ENCODE data around the gene WDFY3. TPM values are rescaled to one million over a fixed set of nuclear protein-coding genes. Genes with fewer than 3 reads are reported as not detected.

The WDFY3 gene
- total RNA-seq, 1 experiment from 2014 or later: 19.2 TPM

DNA sequence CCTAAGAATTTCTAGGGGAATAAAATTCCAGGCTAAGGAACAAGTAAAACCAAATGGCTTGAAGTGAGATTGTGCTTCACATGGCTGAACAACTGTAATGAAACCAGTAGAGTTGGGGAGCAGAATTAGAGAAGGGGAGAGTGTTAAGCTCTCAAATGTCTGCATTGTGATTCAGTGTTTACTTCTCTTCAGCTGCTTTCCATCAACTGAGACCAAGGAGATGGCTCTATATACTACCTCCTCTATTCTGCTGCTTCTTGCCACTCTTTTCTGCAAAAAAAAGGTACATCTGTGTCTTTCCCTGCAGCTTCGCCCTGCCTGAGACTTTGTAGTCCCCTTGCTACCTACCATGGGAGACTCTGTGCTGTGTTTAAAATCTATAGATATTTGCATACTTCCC is 73.5 kb downstream of the WDFY3 start:
- no peak for DNase-seq (ENCODE audit: low read depth, low spot score)
- in situ Hi-C loops (cut with HindIII; ENCODE audit: low pct_unique_long_range_greater_than_20kb, low sequenced_read_pairs): no loop called here

DNA sequence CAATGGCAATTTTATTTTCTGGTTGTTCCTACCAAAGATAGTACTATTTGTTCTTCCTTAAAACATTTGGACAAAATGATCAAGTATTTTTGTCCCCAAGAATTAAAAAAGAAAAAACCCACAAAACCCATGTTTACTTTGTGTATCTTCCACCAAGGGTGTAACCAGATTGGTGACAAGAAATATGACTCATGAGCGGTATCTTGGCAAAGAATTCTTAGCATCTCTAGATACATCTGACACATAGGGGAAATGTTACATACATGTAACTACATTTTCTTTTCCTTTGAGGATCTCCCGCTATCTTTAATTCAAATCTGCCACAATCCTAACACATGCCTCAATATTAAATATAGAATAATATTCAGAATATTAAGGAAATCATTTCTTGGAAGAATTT is 78.7 kb downstream of the WDFY3 start:
- in situ Hi-C loops (cut with HindIII; ENCODE audit: low pct_unique_long_range_greater_than_20kb, low sequenced_read_pairs): no loop called here
- no peak for DNase-seq (ENCODE audit: low read depth, low spot score)

DNA sequence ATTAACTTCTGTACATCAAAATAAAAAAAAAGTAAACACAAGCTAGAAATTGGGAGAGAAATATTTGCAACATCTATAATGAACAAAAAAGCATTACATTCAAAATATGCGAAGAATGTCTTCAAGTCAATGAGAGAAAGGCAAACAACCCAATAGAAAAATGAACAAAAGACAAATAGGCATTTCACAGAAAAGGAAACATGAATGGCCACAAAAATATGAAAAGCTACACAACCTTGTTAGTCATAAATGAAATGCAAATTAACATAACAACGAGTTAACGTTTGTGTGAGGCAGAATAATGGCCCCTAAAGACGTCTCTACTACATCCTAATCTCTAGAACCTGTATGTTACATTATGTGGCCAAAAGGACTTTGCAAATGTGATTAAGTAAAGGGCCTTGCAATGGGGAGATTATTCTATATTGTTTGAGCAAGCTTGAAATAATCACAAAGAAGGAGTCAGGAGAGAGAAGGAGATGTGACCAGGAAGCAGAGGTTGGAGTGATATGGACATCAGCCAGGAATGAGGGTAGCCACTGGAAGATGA is 86.8 kb downstream of the WDFY3 start:
- DNase-seq (ENCODE audit: low read depth, low spot score): no peak
- in situ Hi-C loops (cut with HindIII; ENCODE audit: low pct_unique_long_range_greater_than_20kb, low sequenced_read_pairs): no loop called here

DNA sequence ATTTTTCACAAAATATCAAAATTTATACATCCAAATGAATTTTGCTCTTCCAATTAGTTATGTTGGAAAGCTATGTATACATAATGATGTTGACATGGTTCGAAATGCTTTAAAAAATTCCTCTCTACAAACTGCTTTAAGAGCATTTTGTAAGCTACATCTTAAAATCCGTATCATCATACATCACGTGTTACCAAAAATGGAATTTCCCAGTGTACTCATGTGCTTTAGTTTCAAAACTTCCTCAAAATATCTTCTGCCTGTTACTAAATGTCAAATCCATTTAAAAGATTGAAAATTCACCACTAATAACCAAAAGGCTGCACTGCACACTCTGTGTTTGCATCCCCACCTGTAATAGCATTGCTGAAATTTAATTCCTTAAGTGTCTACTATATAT is 87.9 kb downstream of the WDFY3 start:
- in situ Hi-C loops (cut with HindIII; ENCODE audit: low pct_unique_long_range_greater_than_20kb, low sequenced_read_pairs): no loop called here

DNA sequence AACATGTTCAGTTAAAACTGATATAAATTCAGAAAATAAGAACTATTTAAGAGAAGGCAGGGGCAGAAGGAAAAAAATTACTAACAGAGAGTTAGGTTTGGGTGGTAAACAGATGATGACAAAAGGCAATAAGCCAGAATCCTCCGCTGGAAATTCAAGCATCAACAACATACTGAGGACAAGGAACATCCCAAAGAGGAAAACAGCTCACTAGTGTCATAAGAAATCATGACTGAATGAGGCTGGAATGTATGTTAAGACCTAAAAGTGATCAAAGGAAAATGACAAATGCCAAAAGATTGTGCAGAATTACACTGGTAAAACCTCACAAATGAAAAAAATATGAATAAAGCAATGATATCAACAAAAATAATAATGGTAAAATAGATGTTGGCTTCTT is 88.4 kb downstream of the WDFY3 start:
- no peak for DNase-seq (ENCODE audit: low read depth, low spot score)
- in situ Hi-C loops (cut with HindIII; ENCODE audit: low pct_unique_long_range_greater_than_20kb, low sequenced_read_pairs): no loop called here

More for the DNA sequence above, 87.9 kb downstream of the WDFY3 start:
- no peak for DNase-seq (ENCODE audit: low read depth, low spot score)

DNA sequence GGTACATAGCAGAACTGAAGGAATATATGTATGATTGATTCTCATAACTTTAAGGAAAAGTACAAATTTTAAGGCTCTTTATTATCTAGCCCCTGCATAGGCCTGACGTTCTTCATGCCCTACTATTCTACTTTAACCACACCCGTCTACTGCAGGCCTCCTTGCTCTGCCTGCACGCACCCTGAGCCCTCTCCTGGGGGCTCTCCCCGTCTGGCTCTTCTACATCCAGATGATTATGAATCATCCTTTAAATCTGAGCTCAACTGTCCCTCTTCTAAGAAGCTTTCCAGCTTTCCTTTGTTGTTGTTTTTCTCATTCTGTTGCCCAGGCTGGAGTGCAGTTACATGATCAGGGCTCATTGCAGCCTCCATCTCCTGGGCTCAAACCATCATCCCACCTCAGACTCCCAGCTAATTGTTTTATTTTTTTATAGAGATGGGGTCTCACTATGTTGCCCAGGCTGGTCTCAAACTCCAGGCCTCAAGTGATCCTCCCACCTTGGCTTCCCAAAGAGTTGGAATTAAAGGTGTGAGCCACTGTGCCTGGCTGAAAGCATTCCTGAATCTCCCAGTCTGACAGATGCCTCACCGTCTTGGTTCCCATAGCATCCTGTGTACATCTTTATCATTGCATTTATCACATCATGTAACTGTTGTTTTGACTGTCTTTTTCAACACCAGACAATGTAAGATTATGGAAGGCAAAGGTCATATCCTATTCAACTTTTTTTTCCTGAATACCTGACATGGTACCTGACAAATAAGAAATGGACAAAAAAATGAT is 89.2 kb downstream of the WDFY3 start:
- in situ Hi-C loops (cut with HindIII; ENCODE audit: low pct_unique_long_range_greater_than_20kb, low sequenced_read_pairs): no loop called here
- no peak for DNase-seq (ENCODE audit: low read depth, low spot score)

DNA sequence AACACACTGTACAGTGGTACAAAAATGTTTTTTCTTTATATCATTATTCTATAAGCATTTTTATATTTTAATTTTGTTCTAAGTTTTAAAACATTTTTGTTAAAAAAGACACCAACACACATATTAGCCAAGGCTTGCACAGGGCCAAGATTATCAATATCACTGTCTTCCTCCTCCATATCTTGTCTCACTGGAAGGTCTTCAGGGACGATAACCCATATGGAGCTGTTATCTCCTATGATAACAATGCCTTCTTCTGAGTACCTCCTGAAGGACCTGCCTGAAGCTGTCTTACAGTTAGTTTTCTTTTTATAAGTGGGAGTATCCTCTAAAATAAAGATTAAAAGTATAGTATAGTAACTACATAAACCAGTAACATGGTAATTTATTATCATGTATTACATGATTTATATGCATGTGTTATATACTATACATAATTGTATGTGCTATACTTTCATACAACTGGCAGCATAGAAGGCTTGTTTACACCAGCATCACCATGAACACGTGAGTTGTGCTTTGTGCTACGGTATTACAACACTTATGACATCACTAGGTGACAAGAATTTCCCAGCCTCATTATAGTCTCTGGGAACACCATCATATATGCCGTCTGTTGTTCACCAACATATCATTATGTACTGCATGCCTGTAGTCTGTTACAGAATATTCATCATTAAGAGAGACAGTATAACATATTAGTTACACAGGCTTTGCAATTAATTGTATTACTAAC is 90.7 kb downstream of the WDFY3 start:
- in situ Hi-C loops (cut with HindIII; ENCODE audit: low pct_unique_long_range_greater_than_20kb, low sequenced_read_pairs): no loop called here
- no peak for DNase-seq (ENCODE audit: low read depth, low spot score)

DNA sequence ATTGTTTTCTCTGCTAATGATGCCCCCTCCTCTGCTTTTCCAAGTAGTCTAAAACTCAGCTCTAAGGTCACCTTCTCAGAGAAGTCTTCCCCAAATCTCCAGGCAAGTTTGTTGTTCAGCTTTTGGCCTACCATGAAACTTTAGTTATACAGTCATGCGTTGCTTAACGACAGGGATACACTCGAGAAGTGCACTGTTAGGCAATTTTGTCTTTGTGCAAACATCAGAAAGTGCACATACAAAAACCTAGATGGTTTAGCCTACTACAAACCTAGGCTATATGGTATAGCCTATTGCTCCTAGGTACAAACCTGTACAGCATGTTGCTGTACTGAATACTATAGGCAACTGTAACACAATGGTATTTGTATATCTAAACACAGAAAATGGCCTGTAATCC is 91.9 kb downstream of the WDFY3 start:
- in situ Hi-C loops (cut with HindIII; ENCODE audit: low pct_unique_long_range_greater_than_20kb, low sequenced_read_pairs): no loop called here
- no peak for DNase-seq (ENCODE audit: low read depth, low spot score)

DNA sequence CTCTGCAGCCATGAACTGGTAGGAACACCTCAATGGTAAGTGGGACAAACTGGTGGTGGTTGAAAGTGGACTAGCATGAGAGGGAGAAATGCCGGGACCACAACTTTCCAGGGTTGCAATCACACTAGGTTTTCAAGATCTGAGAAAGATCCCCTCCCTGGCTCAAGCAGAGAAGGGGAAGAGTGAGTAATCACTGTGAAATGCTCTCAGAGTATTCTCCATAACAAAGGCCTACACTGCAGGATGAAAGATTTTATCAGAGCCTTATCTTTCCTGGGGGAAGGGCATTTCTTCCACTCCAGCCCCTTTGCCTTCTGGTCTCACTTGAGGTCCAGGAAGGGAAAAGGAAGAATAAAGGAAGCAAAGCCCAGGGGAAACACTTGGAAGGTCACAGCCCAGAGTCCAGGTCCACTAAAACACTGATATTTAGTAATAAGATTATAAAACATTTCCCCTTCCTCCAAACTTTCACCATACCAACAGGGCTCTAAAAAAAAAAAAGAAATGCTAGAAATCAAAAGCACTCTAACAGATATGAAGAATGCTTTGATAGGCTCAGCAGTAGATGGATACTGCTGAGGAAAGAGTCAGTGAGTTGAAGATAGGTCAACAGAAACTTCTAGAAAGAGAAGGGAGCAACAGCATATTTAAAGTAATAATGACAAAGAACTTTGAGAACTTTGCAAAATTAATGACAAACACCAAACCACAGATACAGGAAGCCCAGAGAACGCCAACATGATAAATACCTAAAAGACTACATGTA is 95.9 kb downstream of the WDFY3 start:
- in situ Hi-C loops (cut with HindIII; ENCODE audit: low pct_unique_long_range_greater_than_20kb, low sequenced_read_pairs): no loop called here
- no peak for DNase-seq (ENCODE audit: low read depth, low spot score)

DNA sequence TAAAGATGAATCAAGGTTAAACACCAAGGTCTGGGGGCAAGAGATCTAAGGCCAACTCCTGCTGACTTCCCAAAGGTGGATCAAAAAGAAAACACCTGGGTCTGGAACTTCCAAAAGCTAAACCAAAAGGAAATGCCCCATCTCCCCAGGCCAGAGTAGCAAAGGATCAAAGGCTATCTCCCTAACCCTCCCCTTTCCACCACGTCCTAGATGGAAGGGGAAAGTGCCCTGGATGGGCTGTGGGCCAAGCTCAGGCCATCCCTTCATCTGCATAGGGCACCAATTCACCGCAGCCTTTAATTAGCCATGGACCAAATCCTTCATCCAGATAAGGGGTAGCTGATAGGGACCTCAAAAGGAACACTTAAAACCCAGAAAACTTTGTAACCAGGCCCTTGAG is 100.2 kb downstream of the WDFY3 start:
- in situ Hi-C loops (cut with HindIII; ENCODE audit: low pct_unique_long_range_greater_than_20kb, low sequenced_read_pairs): no loop called here
- no peak for DNase-seq (ENCODE audit: low read depth, low spot score)

DNA sequence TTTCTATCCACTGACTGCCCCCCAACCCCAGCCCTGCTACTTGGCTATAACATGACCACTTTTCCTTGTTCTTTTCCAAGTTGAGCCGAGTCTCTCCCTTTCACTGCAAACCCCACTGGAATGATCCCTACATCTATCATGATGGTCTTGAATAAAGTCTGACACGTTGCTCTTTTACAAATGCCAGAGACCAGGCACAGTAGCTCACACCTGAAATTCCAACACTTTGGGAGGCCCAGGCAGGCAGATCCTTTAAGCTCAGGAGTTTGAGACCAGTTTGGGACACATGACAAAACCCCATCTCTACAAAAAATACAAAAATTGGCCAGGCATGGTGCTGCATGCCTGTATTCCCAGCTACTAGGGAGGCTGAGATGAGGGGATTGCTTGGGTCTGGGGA is 100.9 kb downstream of the WDFY3 start:
- DNase-seq (ENCODE audit: low read depth, low spot score): no peak
- in situ Hi-C loops (cut with HindIII; ENCODE audit: low pct_unique_long_range_greater_than_20kb, low sequenced_read_pairs): no loop called here

DNA sequence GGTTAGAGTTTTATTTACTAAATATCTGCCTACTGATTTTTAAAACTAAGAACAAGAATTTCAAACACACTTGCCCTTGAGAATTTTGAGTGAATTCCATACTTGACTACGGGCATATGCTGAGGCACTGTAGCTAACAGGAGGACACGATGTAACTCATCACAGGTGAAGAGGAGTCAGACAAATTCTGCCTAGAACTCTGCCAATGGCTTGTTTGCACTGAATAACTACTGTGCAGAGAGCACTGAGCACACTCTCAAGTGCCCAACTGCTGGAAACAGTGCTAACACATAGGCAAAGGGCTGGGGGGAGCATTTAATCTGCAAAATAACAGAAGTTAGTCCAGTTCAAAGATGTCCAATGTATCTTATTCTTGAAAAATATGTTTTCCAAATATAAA is 104.4 kb downstream of the WDFY3 start:
- DNase-seq (ENCODE audit: low read depth, low spot score): no peak
- in situ Hi-C loops (cut with HindIII; ENCODE audit: low pct_unique_long_range_greater_than_20kb, low sequenced_read_pairs): no loop called here

DNA sequence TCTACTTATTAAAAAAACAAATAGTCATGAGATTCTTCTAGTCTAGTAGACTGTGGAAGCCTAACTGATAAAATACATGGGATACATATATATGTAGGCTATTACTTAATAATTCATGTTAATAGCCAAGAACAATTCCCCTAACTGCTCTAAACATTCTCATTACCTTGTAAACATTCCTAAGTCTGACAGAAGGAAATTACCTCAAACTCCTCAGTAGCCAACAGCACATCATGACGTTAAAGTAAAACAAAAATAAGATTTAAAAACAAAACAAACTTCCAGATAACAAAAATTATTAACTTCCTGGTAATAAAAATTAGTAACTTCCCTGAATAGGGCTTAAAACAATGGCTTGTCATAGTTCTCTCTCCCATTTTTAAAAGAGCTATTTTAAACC is 109.2 kb downstream of the WDFY3 start:
- DNase-seq (ENCODE audit: low read depth, low spot score): no peak
- in situ Hi-C loops (cut with HindIII; ENCODE audit: low pct_unique_long_range_greater_than_20kb, low sequenced_read_pairs): no loop called here

DNA sequence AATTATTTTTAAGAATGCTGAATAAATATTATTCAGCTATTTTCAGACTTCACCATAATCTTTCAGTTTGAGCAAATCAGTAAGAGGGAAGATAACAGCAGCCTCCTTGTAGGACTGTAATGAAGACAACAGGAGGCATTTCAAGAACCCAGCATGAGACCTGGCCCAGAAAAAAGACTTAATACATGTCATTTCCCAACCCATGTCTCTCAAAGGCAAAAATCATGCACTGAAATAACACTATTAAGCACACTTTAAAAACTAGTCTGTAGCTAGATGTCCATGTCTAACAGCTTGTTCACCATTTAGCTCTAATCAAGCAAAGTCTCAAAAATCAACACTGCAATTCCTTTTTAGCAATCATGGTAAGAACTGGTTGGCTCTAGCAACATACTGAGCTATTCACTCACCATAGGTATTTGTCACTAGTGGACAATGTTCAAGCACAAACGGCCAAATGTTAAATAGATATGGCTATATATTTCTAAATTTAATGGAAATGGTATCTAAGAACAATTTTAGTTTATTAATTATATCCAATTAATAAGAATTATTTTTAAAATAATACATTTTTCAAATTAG is 109.9 kb downstream of the WDFY3 start:
- DNase-seq (ENCODE audit: low read depth, low spot score): peak; percentile 6
- in situ Hi-C loops (cut with HindIII; ENCODE audit: low pct_unique_long_range_greater_than_20kb, low sequenced_read_pairs): no loop called here

DNA sequence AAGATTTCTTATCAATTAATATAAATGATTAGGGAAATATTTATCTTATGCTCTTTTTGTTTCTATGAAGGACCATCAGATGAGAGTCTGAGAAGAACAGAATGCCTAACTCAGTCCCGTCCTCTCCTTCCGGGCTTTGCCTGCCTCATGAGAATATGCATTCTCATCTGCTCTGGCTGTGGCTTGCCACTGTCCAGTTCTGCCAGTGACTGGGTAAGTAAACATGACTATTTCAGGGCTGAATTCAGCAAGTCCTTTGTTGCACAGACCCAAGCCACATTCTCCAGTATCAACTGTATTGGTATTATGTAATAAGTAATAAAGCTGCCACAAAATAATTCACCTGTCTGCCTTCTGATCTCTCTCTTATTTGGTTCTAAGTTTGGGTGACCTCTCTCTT is 110.7 kb downstream of the WDFY3 start:
- in situ Hi-C loops (cut with HindIII; ENCODE audit: low pct_unique_long_range_greater_than_20kb, low sequenced_read_pairs): no loop called here
- no peak for DNase-seq (ENCODE audit: low read depth, low spot score)

DNA sequence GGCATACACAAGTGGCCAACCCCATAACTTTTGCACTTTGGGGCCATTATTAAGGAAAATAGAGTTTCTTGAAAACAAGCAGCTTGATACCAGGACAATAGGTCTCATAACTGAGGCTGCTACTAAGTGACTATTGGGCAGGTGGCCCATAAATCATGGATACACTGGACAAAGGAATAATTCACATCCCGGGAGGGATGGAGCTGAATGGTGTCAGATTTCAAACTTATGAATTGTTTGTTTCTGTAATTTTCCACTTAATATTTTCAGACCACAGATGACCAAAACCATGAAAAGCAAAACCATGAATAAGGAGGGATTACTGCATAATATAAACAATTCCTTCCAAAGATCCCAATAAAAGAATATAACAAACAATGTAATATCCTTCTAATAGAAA is 114.4 kb downstream of the WDFY3 start:
- in situ Hi-C loops (cut with HindIII; ENCODE audit: low pct_unique_long_range_greater_than_20kb, low sequenced_read_pairs): no loop called here
- DNase-seq (ENCODE audit: low read depth, low spot score): peak; percentile 44

DNA sequence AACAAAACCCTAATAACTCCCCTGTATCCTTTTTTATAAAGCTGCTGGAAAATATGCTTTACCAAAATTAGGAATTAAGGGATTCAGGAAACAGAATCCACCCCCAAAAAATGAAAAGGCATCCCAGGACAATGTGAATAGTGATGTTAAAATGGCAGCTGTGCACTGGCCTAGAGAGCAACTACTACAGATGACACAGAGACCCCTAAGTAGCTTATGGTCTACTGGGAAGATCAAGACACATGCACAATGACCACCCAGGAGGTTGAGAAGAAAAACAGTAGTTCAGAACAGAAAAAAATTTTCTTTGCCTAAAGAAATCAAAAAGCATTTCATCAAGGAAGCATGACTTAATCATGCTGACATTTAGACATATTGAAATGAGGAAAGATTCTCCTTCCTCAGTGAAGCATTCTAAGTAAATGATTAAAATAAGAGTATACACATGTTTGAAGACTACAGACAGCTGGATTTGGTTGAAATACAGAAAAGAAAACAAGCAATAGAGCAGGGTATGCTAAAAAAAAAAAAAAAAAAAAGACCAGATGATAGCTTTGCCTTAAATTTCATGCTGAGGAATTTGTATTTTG is 117.3 kb downstream of the WDFY3 start:
- in situ Hi-C loops (cut with HindIII; ENCODE audit: low pct_unique_long_range_greater_than_20kb, low sequenced_read_pairs): no loop called here
- DNase-seq (ENCODE audit: low read depth, low spot score): no peak

DNA sequence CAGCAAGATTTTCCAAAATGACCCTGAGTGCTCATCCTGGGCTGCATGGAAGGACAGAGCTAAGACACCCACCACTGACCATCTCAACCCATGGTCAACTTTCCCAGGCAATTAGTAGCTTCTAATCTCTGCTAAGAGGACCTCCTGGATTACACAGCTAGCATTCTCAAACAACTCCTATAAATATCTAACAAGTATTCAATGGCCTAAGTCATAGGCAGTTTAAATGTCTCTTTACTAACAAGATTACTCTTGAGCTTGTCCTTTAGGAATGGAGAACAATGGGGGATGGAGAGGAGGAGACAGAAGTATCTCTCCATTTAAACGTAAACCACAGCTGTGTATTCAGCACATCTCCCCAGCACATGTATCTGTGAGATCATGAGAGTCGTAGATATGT is 118.1 kb downstream of the WDFY3 start:
- in situ Hi-C loops (cut with HindIII; ENCODE audit: low pct_unique_long_range_greater_than_20kb, low sequenced_read_pairs): no loop called here
- DNase-seq (ENCODE audit: low read depth, low spot score): no peak
